GM21526 (cell line): ENCODE data around the gene GJD3.
"Not testable (repeated sequence)": the region's sequence is repeated elsewhere in the genome, so short reads cannot be mapped to it uniquely, and the experiment has no call there.

Experiments
- ATAC-seq: cut with Tn5 transposase; IDR thresholded peaks from one replicate; pipeline ENCODE4 v1.9.1; 2021; ENCODE audit warnings: moderate library complexity; ENCODE audit not compliant: unreplicated experiment, low FRiP score

Gene GJD3

DNA sequence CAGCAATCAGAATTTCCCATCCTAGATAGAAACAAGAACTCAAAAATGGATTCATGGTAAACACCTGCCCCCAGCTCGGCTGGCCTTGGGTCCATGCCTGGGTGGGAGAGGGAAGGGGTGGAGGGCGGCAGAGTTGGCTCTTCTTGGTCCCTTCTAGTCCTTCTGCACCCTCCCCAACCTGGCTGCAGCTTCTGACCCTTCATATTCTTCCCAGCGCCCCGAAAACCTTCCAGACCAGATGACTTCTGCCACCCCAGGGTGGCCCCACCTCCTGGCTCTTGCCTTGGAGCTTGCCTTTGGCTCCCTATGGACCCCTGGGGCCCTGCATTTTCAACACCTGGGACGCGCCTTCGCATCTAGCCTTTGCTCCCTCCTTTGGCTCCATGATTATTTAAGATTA is 5.4 kb upstream of the GJD3 start:
- ATAC-seq, result no peak

DNA sequence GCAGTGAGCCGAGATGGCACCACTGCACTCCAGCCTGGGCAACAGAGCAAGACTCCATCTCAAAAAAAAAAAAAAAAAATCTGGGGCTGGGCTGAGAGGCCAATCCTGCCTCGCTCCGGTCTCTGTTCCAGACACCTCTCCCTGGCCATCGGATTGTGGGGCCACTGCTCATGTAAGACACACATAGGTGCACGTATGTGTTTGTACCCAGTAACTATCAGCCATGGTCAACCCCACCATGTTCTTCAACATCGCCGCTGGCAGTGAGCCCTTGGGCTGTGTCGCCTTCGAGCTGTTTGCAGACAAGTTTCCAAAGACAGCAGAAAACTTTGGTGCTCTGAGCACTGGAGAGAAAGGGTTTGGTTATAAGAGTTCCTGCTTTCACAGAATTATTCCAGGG is 3.2 kb upstream of the GJD3 start:
- not testable (repeated sequence) for ATAC-seq

DNA sequence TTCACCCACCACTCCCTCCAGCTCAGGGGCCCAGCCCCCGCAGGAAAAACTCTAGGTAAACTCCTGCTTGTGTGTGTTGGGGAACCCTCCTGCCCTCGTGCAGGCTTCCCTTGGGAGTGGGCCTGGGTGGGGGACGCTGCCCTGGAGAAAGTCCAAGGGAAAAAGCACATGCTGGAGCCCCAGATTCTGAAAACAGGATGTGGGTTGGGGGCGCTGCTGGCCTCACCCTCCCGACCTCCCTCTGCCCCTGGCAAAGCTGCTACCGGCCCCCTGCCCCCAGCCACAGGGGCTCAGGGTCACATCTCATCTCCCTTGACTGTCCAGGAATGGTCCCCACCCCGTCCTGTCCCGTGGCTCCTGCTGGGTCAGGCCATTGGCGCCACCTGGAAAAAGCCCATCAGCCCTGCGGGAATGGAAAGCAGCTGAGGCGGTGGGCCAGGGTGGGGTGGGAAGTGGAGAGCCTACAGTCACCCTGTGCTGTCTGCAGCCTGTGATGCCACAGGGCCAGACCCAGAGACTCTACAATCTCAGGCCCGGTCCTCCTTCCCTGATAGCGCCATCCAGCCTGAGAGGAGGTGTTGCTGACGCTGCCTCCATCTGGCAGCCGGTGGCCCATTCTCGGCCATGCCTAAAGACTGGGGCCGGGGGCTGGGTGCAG is 2.5 kb upstream of the GJD3 start:
- no peak for ATAC-seq

DNA sequence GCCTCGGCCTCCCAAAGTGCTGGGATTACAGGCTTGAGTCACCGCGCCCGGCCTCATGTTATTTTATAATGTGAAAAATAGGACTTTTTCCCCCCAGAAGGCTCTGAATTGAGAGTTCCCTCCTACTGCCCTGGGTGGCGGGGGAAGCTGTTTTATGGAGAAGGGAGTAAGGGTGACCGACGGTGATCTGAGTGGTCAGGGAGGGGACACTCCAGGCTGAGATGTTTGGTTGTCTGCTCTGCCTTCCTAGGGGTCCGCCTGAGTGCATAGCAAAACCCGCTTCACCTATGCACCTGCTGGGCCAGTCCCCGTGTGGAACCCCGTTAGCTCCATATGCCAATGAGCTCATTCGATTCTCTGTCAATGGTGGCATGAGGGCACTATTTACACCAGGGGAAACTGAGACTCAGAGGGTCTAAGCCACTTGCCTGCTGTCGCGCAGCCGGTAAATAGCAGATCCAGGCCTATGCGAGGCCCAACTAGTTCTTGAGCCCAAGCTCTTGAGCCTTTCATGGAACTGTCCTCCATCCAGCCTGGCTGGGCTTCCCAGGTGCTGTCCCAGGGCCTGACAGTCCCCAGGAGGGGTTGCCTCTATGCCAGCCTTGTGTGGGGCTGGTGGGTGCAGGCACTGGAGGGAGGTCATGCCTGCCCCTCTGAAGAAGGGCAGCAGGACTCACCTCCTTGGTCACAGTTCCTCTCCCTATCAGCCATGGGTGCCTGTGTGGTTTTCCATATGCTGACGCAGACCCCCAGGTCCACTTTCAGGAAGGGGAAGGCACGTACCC is 1.7 kb upstream of the GJD3 start:
- ATAC-seq, result no peak

DNA sequence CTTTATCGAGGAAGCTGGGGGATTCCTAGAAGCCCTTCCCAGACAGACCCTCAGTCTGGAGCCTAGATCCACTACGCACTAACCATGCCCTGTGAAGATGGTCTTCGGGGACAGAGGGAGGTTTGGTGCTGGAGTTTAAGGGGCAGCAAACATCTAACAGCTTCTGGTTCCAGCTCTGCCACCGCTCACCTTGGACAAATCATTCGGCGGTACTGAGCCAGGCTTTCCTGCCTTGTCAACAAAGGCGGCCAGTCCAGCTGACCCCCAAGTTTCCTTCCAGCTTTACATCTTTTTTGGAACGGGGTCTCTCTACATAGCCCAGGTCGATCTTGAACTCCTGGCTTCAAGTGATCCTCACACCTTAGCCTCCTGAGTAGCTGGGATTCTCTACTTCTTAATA is 369 bp upstream of the GJD3 start:
- ATAC-seq, result no peak

DNA sequence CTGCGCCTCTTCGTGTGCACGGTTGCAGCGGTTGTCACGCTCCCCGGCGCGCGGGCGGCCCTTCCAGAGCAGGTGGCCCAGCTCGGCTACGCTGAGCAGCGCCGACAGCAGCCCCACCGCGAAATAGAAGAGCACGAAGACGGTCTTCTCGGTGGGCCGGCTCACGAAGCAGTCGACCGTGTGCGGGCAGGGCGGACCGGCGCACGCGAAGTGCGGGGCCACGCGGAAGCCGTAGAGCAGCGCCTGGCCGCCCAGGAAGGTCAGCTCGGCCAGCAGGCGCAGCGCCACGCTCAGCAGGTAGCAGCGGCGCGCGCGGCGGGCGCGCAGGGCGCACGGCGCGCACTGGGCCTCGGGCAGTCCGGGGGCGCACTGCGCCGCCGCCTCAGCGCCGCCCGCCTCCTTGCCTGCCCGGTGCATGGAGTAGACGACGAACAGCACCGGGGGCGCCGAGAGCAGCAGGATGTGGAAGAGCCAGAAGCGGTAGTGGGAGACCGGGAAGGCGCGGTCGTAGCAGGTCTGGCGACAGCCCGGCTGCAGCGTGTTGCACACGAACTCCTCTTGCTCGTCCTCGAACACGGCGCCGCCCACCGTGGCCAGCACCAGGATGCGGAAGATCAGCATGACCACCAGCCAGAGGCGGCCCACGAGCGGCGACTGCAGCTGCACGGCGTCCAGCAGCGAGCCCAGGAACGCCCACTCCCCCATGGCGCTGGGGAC is 1.3 kb downstream of the GJD3 start:
- ATAC-seq, result no peak

DNA sequence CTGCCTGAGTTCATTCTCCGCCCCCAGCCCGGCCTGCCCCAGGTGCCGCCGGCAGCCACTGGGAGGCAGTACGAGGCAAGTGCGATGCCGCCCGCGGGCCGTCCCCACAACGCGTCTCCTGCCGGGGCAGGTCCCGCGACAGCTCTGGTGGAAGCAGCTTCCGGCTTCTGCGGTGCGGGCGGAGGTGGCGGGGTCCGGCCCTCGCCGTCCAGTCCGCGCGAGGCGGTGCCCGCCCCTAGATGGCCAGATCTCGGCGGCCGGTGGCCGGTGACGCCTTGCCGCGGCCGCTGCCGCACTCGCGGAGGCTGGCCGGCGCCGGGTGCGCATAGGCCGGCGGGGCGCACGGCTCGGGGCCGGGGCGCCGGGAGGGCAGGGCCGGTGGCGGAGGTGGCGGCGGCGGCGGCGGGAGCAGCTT is 1.8 kb downstream of the GJD3 start:
- peak; percentile 63 for ATAC-seq

DNA sequence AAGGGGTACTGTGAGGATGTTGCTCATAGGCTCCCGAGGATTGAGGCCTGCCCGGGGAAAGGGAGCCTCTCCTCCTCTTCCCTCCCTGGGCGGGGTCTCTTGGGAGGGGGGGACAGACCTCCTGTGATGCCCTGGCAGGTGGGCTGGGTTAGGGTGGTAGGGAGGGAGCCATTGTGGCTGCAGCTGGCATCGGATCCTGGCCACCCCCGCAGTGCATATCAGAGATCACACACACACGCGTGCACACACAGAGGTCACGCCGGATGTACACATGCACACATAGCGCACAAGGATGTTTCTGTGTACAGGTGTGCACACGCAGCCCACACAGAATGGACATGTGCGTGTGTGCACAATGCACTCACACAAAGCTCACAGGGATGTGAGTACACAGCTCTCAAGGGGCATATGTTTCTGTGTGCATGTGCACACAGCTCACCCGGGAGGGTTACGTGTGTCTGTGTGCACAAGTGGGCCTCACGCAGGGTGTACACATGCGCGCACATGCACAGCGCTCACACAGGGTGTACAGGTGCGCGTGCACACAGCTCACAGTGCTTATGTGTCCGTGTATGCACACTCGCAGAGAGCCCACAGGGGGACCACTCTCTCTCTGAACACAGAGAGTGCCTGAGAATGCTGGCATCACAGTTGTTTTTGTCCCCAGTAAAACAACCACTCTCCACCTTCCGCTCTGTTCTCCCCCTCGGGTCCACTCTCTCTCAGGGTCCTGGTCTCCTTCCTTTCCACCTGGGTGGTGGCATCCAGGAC is 2.4 kb downstream of the GJD3 start:
- peak; percentile 20 for ATAC-seq

DNA sequence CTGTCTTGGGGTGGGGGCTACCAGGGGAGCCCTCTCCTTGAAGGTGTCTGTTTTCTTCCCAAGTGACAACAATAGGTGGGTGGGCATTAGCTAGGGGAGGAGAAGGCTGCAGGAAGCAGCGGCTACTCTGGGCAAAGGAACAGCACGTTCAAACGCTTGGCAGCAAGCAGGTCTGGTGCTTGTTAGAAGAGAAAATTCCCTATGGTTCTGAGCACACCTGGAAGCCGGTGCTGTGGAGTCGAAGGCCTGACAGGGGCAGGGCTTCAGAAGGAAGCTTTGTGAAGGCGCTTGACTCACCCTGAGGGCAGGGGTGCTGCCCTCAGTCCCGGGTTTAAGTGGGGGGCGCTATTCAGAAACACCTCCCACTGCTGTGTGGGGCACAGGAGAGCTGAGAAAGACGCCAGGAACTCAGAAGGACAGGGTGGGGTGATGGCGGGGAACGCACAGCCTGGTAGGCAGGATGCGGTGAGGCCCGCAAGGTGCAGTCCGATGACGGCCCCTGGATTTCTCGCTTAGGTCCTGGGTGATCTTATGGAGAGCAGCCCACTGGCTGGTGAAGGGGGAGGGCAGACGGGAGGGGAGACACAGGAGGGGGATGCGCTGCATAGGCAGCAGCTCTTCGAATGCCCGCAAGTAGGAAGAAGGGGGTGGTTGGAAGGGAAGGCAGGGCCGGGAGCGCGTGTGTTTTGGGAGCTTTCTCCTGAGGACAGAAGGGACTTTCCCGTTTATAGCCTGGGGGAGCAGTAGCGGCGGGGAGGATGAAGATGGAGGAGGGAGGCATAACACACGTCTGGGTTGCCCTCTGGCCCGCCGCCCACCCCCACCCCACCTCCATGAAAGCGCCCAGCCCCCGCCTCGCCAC is 3.2 kb downstream of the GJD3 start:
- ATAC-seq, result no peak

DNA sequence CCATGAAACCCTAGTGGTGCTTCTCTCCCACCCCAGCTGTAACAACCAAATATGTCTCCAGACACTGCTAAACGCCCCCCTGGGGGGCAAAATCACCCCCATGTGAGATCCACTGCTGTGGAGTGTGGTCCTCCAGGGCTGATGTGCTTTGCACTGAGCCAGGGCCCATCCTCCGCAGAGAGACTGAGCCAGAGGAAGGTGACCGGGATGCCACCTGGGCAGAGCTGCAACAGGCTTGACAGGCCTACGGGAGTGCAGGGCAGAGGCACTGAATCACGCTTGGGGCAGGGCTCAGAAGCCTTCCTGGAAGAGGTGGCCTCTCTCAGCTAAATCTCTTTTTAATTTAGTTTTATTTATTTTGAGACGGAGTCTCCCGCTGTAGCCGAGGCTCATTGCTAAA is 4.4 kb downstream of the GJD3 start:
- no peak for ATAC-seq

DNA sequence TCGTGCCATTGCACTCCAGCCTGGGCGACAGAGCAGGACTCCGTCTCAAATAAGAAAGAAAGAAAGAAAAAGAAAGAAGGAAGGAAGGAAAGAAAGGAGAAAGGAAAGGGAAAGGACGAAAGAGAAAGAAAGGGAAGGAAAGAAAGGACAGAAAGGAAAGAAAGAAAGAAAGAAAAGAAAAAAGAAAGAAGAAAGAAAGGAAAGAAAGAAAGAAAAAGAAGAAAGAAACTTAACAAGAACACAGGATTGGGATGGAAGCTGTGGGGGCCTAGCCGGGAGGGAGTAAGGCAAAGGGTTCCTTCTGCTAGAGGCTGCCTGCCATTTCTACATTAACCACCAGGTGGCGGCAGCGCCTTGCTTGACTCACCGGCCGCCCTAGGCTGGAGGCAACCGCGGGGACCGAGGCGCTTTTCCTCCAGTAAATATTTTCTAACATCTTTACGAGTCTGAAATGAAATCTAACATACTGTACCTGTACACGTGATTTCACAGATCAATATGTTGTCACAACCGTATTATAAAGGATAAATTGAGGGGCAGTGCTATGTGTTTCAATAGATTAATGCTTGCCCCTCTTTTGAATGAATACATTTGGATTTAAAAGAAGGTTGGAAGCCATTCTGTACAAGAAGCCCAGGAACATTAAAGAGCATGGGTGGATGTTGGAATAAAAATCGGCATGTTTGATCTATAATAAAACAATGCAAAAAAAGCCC is 6.1 kb downstream of the GJD3 start:
- ATAC-seq, result no peak

DNA sequence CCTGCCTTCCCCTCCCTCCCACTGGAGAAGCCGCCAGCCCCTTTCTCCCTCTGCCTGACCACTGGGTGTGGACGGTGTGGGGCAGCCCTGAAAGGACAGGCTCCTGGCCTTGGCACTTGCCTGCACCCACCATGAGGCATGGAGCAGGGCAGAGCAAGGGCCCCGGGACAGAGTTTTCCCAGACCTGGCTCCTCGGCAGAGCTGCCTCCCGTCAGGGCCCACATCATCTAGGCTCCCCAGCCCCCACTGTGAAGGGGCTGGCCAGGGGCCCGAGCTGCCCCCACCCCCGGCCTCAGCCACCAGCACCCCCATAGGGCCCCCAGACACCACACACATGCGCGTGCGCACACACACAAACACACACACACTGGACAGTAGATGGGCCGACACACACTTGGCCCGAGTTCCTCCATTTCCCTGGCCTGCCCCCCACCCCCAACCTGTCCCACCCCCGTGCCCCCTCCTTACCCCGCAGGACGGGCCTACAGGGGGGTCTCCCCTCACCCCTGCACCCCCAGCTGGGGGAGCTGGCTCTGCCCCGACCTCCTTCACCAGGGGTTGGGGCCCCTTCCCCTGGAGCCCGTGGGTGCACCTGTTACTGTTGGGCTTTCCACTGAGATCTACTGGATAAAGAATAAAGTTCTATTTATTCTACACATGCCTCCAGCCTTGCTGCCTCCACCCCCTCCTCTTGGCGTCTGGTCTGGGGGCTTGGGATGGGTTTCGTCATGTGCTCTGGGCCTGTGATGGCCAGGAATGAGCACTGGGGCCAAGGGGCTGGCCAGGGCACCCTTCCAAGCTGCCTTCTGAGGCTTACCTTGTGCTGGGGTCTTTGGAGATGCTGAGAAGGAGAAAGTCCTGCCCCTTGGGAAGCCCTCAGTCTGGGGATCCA is 7.3 kb downstream of the GJD3 start:
- no peak for ATAC-seq

DNA sequence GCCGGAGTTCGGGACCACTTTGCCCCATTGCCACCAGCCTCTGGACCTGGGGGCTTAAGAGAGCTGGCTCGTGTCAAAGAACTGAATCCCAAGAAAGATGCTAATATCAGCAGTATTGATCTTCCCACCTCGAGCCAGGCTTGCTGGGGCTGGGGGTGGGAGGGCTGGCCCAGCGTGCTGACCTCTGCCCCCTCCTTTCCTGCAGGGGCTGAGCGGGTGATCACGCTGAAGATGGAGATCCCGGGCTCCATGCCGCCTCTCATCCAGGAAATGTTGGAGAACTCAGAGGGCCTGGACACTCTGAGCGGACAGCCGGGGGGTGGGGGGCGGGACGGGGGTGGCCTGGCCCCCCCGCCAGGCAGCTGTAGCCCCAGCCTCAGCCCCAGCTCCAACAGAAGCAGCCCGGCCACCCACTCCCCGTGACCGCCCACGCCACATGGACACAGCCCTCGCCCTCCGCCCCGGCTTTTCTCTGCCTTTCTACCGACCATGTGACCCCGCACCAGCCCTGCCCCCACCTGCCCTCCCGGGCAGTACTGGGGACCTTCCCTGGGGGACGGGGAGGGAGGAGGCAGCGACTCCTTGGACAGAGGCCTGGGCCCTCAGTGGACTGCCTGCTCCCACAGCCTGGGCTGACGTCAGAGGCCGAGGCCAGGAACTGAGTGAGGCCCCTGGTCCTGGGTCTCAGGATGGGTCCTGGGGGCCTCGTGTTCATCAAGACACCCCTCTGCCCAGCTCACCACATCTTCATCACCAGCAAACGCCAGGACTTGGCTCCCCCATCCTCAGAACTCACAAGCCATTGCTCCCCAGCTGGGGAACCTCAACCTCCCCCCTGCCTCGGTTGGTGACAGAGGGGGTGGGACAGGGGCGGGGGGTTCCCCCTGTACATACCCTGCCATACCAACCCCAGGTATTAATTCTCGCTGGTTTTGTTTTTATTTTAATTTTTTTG is 8.5 kb downstream of the GJD3 start:
- no peak for ATAC-seq

DNA sequence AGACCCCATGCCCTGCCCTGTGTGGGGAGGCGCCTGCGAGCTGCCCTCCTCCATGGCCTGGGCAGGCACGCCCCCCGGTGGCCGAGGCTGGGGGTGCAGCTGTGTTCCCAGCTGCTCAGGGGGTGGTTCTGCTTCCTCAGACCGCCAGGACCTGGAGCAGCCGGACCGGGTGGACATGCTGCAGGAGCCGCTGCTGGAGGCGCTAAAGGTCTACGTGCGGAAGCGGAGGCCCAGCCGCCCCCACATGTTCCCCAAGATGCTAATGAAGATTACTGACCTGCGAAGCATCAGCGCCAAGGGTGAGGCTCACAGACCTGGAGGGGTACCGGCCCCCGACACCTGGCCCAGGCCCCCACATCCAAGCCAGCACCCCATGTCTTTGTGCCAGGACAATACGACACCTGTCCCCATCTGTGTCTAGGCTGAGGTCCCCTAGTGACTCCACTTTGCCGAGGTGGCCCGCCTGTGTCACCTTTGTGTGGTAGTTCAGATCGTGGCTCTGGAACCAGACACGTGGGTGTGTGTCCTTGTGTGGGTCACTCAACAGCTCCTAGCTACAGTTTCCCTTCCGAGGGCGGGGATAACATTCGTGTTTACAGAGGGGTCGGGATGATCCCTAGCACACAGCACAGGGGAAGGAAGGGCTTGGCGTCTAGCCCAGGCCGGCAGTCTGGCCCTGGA is 9.3 kb downstream of the GJD3 start:
- no peak for ATAC-seq

DNA sequence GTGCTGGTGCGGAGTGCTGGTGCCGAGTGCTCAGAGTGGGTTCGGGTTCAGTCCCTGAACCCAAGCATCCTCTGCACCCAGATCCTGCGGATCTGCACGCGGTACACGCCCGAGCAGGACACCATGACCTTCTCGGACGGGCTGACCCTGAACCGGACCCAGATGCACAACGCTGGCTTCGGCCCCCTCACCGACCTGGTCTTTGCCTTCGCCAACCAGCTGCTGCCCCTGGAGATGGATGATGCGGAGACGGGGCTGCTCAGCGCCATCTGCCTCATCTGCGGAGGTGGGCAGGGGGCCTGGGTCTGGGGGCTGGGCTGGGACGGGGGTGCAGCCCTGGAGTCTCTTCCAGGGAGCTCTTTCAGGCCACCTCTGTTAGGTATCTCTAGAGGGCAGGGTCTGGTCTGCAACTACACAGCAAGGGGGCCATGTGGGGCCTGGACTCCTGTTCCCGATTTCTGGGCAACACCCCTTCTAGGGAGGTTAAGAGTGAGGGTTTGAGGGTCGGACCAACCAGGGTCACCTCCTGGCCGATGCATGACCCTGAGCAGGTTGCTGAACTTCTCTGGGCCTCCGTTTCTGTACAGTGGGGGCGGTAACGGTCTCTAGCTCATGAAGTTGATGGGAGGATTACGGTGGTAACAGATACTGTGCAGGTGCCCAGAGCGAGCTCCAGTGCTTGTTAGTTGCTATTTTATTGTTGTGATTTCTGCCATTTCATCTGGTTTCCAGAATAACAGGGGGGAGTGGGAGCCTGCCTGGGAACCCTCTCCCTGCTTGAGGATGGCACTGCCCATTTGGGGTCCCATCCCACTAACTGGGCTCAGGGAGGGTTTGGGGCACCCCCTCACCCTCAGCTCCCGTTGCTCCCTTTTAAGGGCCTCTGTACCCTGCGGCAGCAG is 10.1 kb downstream of the GJD3 start:
- ATAC-seq, result no peak
